ENCODE measurements around the gene BIRC7.

BIRC7 gene

DNA sequence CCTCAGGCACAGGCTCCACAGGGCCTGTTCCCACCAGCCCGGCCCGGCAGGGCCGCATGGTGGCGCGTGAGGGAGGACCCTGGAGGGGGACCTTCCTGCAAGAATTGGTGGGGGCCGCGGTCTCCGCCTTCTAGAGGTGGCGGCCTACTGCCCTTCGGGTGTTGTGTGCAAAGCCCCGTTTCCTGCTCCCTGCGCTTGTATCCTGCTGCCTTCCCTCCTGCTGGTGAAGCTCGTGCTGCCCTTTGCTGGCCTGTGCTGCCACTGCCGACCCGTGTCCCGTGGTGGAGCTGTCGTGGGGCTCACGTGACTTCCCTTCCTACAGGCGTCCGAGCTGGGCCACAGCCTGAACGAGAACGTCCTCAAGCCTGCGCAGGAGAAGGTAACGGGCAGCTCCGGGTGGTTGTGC lies 48.8 kb downstream of the BIRC7 start:
- DNase-seq: no peak

DNA sequence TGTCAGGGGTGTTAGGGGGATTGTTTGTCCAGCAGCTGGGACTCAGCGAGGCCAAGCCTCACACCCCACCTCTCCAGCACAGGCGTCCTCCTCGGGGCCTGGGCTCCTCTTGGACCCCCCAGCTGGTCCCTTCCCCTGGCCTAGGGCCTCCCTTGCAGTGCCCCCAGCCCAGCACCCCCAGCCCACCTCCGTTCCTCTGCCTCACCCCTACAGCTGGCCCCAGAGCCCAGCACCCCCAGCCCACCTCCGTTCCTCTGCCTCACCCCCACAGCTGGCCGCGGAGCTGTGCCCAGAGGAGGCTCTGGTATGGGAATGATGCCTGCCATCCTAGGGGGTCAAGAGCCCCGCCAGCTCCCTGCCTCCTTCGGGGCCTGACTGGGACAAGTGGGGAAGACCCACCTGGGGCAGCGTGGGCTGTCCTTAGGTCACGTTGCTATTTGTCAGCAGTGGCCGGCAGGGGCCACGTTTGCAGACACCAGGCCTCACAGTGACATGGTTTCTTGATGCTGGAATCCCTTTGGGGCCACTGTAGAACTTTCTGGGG lies 49.3 kb downstream of the BIRC7 start:
- no peak for DNase-seq

DNA sequence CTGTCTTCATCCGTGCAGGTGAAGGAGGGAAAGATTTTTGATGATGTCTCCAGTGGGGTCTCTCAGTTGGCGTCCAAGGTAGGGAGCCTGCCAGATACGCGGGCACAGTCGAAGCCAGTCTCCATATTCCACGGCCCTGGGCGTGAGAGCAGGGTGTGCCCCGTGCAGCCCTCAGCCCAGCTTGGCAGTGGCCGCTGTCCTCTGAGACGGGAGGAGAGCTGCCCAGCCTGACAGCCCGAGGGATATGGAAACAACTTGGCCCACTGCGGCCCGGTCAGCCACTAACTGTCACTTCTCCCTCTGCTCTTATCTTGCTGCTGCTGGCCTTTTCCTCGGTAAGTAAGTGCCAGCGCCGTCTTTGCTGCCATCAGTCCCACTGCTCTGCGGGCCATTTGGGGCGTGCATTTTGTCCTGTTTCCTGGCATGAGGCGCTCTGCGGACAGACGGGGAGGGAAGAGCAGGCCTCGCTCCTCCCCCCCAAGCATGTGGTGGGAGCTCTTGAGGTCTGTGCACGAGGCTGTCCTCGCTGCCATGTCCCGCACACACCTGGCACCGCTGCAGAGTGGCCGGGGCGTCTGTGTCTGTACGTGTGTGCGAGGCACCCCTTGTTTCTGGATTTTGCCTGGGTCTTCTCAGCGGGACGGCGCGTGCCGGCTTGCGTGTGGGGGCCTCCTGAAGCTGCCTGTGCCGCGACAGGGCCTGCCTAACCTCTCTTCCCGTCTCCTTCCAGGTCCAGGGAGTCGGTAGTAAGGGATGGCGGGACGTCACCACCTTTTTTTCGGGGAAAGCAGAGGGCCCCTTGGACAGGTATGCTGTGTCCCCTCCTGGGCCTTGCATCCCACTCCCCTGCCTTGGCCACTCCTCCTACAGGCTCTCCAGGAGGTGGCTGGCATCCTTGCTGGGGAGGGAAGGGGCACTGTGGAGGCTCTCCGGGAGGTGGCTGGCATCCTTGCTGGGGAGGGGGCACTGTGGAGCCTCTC lies 50.2 kb downstream of the BIRC7 start:
- DNase-seq: no peak

DNA sequence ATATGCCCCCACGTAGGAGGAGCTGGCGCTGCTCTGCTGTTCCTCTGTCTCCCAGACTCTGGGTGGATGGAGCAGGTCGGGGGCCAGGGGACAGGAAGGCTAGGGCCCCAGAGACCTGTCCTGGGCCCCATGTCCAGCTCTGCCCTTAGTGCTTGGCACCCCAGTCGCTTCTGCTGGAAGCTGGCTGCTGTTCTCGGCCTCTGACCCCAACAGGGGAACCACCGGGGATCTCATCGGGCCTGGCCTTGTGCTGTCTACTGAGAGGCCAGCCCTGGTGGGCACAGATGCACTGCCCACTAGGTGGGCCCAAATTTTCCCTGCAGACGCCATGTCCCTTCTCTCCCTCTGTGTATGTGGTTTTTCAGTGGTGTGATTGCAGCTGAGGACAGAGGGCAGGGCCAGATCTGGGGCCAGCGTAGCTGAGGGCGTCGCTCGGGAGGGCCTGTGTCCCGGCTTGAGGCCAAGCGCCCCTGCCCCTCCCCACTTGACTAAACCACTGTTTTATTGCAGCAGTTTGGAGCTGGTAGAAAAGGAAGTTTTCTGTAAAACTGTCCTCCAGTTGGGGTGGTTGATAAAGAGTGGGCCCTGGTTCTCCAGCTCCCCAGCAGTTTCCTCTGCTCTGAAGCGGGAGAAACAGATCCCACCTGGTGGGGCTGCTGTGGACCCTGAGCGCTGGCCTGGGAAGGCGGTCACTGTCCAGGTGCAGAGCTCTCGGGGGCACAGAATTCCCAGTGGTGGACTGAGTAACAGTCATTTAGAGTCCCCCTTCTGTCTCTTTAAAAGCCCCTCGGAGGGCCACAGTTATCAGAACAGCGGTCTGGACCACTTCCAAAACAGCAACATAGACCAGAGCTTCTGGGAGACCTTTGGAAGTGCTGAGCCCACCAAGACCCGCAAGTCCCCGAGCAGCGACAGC lies 51.3 kb downstream of the BIRC7 start:
- no peak for DNase-seq

DNA sequence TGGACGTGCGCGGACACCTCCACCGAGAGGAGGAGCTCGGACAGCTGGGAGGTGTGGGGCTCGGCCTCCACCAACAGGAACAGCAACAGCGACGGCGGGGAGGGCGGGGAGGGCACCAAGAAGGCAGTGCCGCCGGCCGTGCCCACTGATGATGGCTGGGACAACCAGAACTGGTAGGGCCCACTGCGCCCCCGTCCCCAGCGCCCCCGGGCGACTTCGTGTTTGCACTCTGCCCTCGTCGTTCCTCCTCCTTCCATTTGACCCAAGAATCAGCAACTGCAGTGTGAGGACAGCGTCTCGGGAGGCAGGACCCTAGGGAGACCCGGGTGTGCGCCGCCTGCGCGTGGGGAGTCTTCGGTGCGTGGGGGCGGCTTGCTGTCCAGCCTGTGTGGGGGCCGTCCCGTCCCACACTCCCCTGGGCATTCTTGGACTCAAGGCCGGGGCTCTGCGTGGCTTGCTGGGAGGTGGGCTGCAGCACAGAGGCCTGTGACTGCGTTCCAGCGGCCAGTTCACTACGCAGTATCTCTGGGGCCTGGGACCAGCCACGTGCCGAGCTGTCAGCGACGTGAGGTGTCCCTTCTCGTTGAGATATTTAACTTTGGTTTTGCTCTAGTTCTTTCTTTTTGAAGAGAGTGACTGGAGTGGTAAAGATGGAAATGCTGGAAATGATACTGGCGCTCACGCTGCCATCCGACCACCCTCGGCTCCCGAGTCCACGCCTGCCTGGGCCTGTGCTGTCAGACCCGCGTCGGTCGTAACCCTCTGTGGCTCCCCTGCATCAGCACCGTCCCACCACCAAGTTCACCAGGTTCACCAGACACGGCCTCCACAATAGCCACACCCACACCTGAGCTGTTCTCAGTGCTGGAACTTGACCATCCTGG lies 52.2 kb downstream of the BIRC7 start:
- no peak for DNase-seq

DNA sequence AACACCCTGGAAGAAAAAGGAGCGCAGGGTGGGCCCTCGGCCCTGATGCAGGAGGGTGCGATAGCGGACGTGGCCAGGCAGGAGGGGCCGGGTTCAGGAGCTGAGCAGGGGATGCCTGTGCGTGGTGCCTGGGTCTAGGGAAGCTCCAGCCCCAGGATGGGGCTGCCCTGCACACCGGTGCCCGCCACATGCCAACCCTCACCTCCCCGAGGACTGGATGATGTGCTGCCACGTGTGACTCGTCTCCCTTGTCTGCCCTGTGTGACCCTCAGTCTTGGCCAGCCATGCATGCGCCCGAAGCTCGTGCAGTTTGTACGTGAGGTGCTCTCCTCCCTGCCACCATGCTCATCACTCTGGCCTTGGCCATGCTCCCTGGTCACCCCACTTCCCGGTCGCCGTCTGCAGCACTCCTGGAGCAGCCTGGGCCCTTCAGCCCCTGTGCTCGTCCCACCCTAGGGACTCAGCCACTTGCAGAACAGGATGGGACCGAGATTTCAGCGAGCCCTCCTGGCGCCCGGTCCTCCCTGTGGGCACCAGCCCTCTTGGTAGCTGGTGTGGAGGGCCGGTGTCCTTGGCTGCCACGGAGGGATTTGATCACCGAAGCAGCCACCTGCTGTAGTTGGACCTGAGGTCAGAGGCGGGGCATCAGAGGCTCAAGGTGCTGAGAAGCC lies 53.0 kb downstream of the BIRC7 start:
- DNase-seq: no peak

DNA sequence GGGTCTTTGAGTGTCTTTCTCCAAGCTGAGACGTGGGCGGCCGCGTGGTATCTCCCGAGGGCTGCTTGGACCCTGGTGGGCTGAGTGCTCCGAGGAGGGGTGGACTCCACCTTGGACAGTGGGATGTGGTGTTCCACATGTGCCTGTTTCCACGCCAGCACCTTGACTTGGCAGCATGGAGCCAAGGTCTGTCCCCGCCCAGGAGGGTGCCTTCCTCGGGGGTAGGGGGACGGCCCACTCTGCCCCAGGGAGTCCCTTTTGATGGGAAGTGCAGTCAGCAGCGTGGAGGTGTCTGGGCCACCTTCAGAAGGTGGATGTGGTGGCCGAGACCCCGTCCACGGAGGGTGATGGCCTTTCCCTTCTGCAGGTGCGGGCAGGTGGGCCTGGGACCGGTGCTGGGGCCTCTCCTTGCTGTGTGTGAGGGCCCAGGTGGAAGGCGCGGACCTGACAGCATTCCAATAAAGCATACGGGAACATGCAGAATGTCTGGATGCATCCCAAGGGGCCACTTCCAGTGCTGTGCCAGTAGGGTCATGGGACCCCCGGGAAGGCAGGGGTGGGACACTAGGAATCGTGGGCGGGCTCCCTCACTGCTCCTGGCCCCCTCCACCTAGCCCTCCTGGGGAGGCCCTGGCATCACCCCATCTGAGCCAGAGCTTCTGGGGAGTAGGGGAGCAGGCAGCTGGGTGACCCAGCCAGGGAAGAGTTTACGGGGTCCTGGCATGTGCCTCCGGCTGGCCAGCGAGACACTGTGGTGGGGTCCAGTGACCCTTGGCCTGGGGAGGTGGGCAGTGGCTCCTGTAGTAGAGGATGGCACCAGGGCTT lies 53.8 kb downstream of the BIRC7 start:
- DNase-seq: no peak
